GM10847 (cell line): ENCODE results near the gene MSX2.

Experiments used
- POLR2A ChIP-seq: IDR thresholded peaks from 2 replicates; pipeline ENCODE4 v1.6.1; 2011; ENCODE audit not compliant: insufficient read length; ENCODE audit errors: extremely low read depth

MSX2 gene

DNA sequence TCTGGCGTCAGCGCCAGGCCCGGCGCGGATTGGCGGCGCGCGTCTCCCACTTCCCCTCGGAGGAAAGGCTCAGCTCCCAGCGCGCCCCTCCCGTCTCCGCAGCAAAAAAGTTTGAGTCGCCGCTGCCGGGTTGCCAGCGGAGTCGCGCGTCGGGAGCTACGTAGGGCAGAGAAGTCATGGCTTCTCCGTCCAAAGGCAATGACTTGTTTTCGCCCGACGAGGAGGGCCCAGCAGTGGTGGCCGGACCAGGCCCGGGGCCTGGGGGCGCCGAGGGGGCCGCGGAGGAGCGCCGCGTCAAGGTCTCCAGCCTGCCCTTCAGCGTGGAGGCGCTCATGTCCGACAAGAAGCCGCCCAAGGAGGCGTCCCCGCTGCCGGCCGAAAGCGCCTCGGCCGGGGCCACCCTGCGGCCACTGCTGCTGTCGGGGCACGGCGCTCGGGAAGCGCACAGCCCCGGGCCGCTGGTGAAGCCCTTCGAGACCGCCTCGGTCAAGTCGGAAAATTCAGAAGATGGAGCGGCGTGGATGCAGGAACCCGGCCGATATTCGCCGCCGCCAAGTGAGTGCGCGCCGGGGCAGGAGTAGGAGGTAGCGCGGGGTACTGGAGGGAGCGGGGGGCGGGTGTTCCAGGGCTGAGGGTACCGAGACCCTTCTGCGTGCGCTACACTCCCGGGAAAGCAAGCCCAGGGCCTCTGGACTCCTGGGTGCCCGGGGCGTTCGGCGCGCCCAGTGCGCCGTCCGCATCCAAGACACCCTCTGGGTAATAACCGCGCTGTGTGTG is at the start of gene MSX2:
MSX2 (plus strand) TSS at position 99 of the 777 bp plus-strand sequence; CDS start at position 177, 78 bp downstream.
- TF ChIP-seq POLR2A: no peak

DNA sequence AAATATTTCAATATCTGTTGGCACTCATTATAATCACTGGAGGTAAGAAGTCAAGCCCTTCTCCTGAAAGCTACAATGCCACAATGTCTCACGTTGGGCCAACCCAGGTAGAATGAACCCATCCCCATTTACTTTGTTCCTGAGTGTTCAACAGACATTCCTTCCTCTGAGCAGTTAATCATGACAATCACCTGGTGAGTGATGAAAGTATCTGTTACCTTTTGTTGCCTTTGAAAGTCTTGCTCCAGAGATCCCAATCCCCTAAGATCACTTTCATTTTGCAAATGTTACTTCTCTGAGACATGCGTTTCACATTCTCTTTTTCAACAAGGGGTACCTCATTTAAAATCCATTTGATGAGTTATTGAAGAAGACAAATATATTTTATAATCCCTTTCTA is 49.3 kb upstream of the MSX2 start:
- no peak for TF ChIP-seq POLR2A

DNA sequence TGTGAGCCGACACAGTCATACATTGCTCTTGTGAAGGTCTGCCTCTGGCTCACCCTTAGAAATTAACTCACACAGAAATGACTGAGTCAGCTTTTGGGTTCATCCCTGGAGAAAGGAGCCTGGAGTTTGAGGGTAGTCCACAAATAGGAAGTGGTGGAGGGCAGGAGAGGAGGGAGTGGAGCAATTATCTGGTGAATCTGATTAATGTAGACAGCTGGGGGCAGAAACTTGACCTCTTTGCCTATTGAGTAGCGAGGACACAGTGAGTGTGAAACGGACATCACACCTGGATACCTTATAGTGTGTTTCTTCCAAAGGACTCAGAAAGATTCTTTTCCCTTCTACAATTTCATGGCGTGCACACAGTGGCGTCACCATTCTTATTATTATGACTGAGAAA is 48.5 kb upstream of the MSX2 start:
- no peak for TF ChIP-seq POLR2A

DNA sequence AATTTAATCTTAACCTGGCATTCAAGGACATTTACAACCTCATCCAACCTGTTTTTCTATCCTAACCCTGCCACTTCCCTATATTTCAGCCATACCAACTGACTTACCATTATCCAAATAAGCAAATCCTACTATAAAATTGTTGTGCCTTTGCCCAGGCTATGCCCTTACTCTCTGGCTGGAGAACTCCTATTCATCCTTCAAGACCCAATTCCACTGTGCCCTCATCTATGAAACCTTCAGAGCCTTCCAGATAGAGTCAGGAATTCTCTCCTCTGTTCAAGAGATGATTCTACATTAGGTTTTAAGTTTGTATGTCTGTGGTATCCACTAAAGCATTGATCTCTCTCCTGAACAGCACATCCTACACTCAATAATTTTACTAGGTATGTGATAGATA is 46.3 kb upstream of the MSX2 start:
- no peak for TF ChIP-seq POLR2A

DNA sequence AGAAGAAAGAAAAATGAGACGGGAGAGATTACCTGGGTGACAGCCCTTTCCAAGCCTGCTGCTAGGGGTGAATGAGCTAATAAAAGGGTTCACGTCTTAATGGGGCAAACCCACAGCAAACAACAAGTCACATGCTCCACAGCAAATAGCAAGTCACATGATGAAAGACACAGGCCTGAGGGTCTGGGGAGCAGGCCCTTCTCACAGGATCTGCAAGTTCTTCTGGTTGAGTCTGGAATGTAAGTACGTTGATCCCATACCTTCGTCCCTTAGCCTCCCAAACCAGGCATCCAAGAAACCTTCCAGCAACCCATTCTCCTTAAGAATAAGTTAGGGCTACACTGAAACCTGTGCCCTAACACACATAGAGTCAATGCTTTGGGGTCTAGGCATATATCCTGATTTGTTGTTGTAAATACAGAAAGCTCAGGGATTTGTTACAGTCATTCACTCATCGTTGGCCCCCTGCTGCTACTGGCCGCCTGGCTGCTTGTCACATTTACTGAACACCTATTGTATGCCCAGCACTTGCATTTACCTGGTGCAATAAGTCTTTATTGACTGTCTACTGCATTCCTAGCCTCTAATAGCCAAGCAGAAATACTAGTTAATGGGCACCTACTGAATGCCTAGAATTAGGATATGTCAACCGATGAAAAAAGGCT is 43.3 kb upstream of the MSX2 start:
- TF ChIP-seq POLR2A: no peak

DNA sequence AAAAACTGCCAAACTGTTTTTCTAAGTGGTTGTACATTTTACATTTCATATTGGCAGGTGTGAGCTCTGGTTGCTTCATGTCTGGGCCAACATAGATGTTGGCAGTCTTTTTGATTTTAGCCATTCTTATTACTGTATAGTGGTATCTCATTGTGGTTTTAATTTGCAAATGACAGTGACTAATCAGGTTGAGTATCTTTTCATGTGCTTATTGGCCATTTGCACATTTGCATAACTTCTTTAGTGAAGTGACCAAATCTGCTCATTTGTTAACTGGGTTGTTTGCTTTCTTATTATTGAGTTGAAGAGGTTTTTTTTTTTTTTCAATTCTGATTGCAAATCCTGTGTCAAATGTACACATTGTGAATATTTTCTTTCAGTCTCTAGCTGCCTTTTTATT is 36.9 kb upstream of the MSX2 start:
- TF ChIP-seq POLR2A: no peak

DNA sequence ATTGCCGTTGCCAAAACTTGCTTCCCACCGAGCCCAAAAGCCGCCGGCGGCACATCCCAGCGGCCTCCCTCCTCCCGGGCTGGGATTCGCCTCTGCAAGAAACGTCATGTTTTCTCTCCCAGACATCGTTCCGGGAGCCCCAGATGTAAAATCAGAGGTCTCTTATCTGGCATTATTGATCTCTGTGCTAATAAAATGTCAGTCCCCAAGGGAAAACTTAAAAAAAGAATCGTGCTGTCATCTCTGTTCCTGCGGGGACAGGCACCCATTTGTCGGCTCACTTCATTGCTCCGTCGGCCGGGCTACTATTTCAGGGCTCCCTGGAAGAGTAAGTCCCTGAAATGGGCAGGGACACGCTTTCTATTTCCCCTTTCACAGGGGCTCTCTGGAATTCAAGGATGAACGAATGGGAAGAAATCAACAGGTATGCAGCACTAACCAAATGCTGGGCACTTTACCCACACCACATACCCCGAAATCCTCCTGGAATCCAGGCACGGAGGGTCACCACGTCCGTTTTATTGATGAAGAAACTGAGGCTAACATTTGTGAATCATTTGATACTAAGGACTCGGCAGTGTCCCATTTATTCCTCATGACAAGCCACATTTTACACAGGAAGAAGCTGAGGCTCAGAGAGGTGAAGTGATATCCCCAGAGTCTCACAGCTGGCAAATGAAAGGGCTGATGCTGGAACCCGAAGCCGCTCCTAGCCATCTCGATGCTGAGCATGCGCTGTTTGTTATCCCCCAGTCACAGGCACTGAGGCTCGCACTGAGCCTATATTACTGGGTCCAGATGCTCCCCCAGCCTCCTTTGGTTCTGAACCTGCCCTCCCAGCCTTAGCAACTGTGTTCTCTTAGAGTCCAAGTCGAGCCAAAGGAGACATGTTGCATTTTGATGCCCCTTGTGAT is 35.7 kb upstream of the MSX2 start:
- TF ChIP-seq POLR2A: no peak

DNA sequence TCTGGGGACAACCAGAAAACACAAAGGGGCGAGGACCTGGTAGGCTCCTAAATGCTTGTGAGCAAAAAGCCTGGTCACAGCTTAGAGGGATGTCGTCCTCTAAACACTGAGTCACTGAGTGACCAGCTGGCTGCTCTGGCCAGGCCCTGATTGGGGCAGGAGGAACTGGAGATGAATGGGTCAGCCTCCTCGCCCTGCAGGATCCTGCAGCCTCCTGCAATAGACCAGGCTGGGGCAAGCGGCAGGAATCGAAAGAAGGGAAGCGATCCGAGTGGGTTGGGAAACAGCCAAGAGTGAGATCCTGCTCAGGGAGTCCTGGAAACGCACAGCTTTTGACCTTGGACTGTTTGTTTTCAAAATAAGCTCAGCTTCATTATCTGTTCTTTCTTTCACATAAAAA is 34.1 kb upstream of the MSX2 start:
- TF ChIP-seq POLR2A: no peak

DNA sequence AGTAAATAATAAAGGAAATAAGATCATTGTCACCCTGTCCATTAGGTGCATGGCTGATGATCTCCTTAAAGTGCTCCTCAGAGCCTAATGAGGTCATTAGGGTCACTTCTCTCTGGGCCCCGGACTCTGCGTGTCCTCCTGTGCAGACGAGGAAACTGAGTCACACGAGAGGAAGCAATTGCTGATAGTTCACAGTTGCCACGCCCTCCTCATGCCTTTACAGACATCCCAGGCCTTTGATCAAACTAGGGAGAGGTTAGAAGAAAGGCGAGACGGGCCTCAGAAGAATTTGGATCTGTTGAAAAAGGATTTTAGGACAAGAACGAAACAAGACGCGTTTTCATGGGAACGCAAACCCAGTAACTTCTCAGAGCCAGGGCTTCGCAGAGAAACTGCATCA is 32.0 kb upstream of the MSX2 start:
- TF ChIP-seq POLR2A: no peak

DNA sequence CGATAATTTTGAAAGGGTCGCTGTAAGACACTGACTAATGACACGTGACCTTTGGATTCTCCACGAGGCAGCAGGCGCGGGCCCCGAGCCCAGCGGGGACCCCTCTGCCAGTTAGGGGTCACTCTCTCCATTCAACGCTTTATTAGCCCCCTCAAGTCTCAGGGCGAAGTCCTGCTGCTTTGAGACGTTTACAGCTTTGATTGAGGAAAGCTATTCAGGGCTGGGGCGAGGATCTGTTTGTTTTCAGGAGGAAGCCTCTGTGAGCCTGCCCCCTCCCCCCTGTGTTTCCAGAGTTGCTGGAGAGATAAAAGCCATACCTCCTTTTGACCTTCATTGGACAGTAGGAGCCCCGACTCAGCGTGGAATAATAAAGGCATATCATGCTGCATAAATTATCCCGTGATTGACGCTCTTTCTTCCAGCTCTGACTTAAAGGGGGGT is 31.4 kb upstream of the MSX2 start:
- no peak for TF ChIP-seq POLR2A

DNA sequence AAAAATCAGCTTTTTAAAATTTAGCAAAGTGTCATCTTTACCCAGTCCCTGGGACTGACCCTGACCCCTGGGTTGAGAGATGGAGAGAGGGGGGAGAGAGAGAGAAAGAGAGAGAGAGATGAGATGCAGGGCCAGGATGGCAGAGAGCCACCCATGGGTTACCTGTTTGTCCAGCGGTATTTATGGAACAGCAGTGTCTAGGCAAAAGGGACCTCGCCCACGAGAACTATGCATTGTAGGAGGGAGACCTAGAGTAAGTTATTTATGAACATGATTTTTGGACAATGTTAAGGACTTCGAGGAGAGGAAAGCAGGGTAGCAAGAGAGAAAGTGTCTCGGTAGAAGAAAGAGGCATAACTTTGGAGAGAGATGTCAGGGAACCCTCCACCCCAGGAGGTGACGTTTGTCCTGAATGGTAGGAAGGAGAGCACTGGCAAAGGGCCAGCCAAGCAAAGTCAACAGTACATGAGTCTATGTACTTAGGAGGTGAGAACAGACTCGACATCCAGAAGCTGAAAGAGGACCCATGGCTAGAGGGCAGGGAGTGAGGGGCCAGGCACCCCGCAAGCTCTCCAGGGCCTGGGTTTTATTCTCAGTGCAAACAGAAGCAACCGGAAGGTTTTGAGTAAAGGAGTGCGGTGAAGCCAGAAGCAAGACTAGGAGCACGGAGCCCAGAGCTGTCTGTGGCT is 30.5 kb upstream of the MSX2 start:
- TF ChIP-seq POLR2A: no peak

DNA sequence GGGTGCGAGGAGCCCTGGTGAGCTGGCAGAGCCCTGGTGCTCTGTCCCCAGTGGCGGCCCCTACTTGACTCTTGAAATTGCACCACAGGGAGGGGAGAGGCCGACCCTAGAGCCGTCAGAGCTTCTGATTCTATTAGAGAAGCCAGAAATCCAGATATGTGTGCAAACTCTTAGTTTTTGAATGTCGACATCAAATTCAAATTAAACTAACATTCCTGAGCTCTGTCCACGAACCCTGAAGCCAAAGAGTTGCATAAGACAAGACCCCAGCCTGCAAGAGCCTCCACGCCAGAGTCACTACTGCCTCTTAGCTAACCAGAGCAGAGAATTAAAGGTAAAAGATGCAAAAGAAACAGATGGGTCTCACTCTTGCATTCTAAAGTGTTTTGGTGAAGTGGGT is 29.8 kb upstream of the MSX2 start:
- TF ChIP-seq POLR2A: no peak

DNA sequence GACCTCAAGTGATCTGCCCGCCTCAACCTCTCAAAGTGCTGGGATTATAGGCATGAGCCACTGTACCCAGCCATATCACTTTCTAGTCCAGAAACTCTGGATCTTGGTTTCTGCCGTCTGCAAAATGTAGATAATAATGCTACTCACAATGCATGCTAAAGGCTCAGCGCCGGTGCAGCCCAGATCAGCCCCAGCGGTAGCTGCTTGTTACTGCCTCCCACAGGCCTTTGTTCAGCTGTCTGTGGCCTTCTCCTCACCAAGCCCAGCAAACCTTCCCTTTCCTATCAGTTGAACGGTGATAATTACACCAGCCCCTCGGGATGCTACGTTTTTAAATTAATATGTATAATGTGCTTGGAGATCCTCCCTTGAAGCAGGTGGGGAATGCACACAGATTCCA is 26.2 kb upstream of the MSX2 start:
- TF ChIP-seq POLR2A: no peak

DNA sequence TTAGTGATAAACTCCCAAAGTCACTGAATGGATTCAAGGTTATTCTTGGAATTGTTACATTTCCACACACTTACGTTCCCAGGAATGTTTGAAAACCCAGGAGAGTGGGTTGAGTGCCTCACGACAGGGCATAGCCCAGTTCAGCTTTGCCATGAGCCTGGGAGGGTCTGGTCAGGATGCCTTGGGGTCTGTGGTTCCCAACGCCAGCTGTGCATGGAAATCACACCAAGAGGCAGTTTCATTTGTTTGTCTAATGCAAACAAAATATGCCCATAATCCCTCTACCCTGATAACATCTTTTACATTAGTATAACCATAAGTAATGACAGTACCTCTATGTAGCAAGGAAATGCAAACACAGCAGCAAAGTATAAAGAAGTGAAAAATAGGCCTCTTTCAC is 25.3 kb upstream of the MSX2 start:
- no peak for TF ChIP-seq POLR2A

DNA sequence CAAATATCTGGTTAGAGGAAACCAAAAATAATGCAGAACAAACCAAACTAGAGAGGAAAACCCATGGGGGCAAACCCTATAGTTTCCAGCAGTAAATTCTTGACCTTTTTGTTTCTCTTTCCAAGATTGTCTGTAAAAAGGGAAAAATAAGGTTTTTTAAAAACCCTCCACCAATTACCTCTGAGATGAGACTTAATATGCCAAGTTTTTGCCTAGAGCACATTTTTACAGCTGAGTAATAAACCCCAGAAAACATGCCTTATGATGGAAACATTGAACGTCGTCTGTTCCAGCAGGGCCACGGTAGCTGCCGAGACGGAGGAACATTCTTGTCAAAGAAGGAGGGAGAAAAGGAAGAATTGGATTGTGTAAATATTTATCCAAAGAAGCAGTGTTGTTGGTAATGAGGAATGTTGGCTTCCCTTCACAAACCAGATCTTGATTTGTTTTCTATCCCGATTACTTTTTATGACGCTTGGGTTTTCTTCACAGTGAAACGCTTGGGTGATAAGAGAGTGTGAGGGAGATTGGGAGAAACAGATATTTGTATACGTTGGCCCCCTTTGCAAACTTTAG is 17.3 kb upstream of the MSX2 start:
- TF ChIP-seq POLR2A: no peak
